Measurements from ENCODE around the gene CCDC110. TPM values are rescaled to one million over a fixed set of nuclear protein-coding genes. Genes with fewer than 3 reads are reported as not detected.

Gene CCDC110
- polyA plus RNA-seq, 1 donor (not counting 4 experiments of a cell fraction or from before 2014, with no cell fraction given): not detected

- dilution Hi-C loops (cut with MboI; ENCODE audit: extremely low pct_ligation_motif_present, low sequenced_read_pairs): no loop called here
- Histone ChIP-seq H3K9me3 (ENCODE audit: control insufficient read depth, low read depth, low read length) (no peaks in the 10 kb centered on the region), H3K4me3 (ENCODE audit: control insufficient read depth in 2 of 3, extremely low read depth in 1 of 3, insufficient read depth in 2 of 3, low read depth in 1 of 3, low read length in 3 of 3) (no peak overlapping the region), H3K27me3 (ENCODE audit: control insufficient read depth, extremely low read depth, insufficient read depth, low read length) (no peaks in the 10 kb centered on the region), H3K9ac (ENCODE audit: control insufficient read depth, extremely low read depth, insufficient read depth, low read length) (no peak overlapping the region), H3K4me2 (ENCODE audit: control insufficient read depth, extremely low read depth, insufficient read depth, low read depth, low read length) (no peak overlapping the region), H4K20me1 (ENCODE audit: control insufficient read depth, extremely low read depth, insufficient read depth, low read length) (no peaks in the 10 kb centered on the region), H3K27ac (ENCODE audit: control insufficient read depth, insufficient read depth, low read length) (no peak overlapping the region), H3K4me1 (ENCODE audit: control insufficient read depth, extremely low read depth, insufficient read depth, low read length) (no peaks in the 10 kb centered on the region), H2AFZ (ENCODE audit: control insufficient read depth, low read length) (no peak overlapping the region), H3K36me3 (ENCODE audit: control insufficient read depth in 2 of 2, extremely low read depth in 1 of 2, insufficient read depth in 2 of 2, low read length in 2 of 2) (no peaks in the 10 kb centered on the region), H3K9me1 (ENCODE audit: control insufficient read depth, extremely low read depth, insufficient read depth, low read length) (no peaks in the 10 kb centered on the region), H3K79me2 (ENCODE audit: control insufficient read depth, insufficient read depth, low read length) (no peaks in the 10 kb centered on the region)
- no peak for TF ChIP-seq CTCF (optimal IDR thresholded peaks at IDR 0.05 in 1 of 3, IDR thresholded peaks at IDR 0.05 in 1 of 3, conservative IDR thresholded peaks at IDR 0.05 in 1 of 3; ENCODE audit: extremely low read depth in 1 of 3, insufficient read depth in 2 of 3, low read length in 3 of 3)
- TF ChIP-seq EZH2 (IDR thresholded peaks at IDR 0.05; ENCODE audit: low read length): no peak
- FAIRE-seq (no peak), DNase-seq (ENCODE audit: low read depth, low spot score) (no peak)
Measured at GRCh38 chr4:185518494-185518893, 47.0 kb upstream of the CCDC110 start.

- Histone ChIP-seq H3K4me1 (ENCODE audit: control insufficient read depth, extremely low read depth, insufficient read depth, low read length) (no peaks in the 10 kb centered on the region), H3K27ac (ENCODE audit: control insufficient read depth, insufficient read depth, low read length) (no peak overlapping the region), H3K4me2 (ENCODE audit: control insufficient read depth, extremely low read depth, insufficient read depth, low read depth, low read length) (no peak overlapping the region), H3K27me3 (ENCODE audit: control insufficient read depth, extremely low read depth, insufficient read depth, low read length) (no peaks in the 10 kb centered on the region), H3K9me3 (ENCODE audit: control insufficient read depth, low read depth, low read length) (no peaks in the 10 kb centered on the region), H3K9ac (ENCODE audit: control insufficient read depth, extremely low read depth, insufficient read depth, low read length) (no peak overlapping the region), H3K9me1 (ENCODE audit: control insufficient read depth, extremely low read depth, insufficient read depth, low read length) (no peaks in the 10 kb centered on the region), H2AFZ (ENCODE audit: control insufficient read depth, low read length) (no peak overlapping the region), H3K4me3 (ENCODE audit: control insufficient read depth in 2 of 3, extremely low read depth in 1 of 3, insufficient read depth in 2 of 3, low read depth in 1 of 3, low read length in 3 of 3) (no peak overlapping the region), H4K20me1 (ENCODE audit: control insufficient read depth, extremely low read depth, insufficient read depth, low read length) (no peaks in the 10 kb centered on the region), H3K79me2 (ENCODE audit: control insufficient read depth, insufficient read depth, low read length) (no peaks in the 10 kb centered on the region), H3K36me3 (ENCODE audit: control insufficient read depth in 2 of 2, extremely low read depth in 1 of 2, insufficient read depth in 2 of 2, low read length in 2 of 2) (no peaks in the 10 kb centered on the region)
- FAIRE-seq (no peak), DNase-seq (ENCODE audit: low read depth, low spot score) (no peak)
- TF ChIP-seq EZH2 (IDR thresholded peaks at IDR 0.05; ENCODE audit: low read length): no peak
- no peak for TF ChIP-seq CTCF (optimal IDR thresholded peaks at IDR 0.05 in 1 of 3, IDR thresholded peaks at IDR 0.05 in 1 of 3, conservative IDR thresholded peaks at IDR 0.05 in 1 of 3; ENCODE audit: extremely low read depth in 1 of 3, insufficient read depth in 2 of 3, low read length in 3 of 3)
- dilution Hi-C loops (cut with MboI; ENCODE audit: extremely low pct_ligation_motif_present, low sequenced_read_pairs): no loop called here
Measured at GRCh38 chr4:185518069-185518468, 46.5 kb upstream of the CCDC110 start.
